Measurements from ENCODE around the gene KCNMA1. TPM values are rescaled to one million over a fixed set of nuclear protein-coding genes. Genes with fewer than 3 reads are reported as not detected.

KCNMA1 gene
- total and polyA plus RNA-seq, 10 of the 15 experiments (the other 5 are each of a cell fraction or from before 2014, with no cell fraction given): 8.5 to 77.0 (median 21.3) TPM

- TF ChIP-seq ZBTB11 (CRISPR knock-in tag; IDR thresholded peaks at IDR 0.05): no peak
- TF ChIP-seq NFYA (IDR thresholded peaks at IDR 0.05; ENCODE audit: borderline replicate concordance, low read depth, low read length): no peak
- TF ChIP-seq POLR2AphosphoS2 (IDR thresholded peaks at IDR 0.05; ENCODE audit: low read depth, low read length): no peak
- no peak for TF ChIP-seq HDAC6 (IDR thresholded peaks at IDR 0.05; ENCODE audit: unreplicated experiment)
- no peak for TF ChIP-seq EZH2 (IDR thresholded peaks at IDR 0.05; ENCODE audit: borderline replicate concordance, control insufficient read depth, low read depth, low read length)
- no peak for TF ChIP-seq STAT1 (conservative IDR thresholded peaks at IDR 0.05)
Observed at GRCh38 chr10:77293347-77293746, 344.3 kb downstream of the KCNMA1 start (continued).

- H3K36me3 ChIP-seq (ENCODE audit: control insufficient read depth in 2 of 2, insufficient read depth in 2 of 2, low read length in 1 of 2): no peaks in the 10 kb centered on the region
- H3K4me2 ChIP-seq (ENCODE audit: control insufficient read depth, insufficient read depth): no peak overlapping the region
- no peak overlapping the region for H2AFZ ChIP-seq (ENCODE audit: control insufficient read depth, low read depth, low read length)
- ChIA-PET RAD21 (ENCODE audit: unreplicated experiment) (no interaction called here), CTCF (no interaction called here), POLR2A (no interaction called here), SMC1A (ENCODE audit: uncharacterized antibody, unreplicated experiment) (interaction anchor here (1.1 to 2.4 kb wide), 7 partner anchors 8 to 126 kb away, joined by 3 to 5 read pairs (median 4); no protein-coding TSS in a partner anchor)
- intact Hi-C loops (cut with micrococcal nuclease; ENCODE audit: unreplicated experiment): no loop called here
- no peak overlapping the region for H3K9ac ChIP-seq (ENCODE audit: control insufficient read depth, insufficient read depth, low read length)
- no peaks in the 10 kb centered on the region for H3K9me3 ChIP-seq (replicated peaks; ENCODE audit: control insufficient read depth, insufficient read depth, low read length)
- ATAC-seq (peak; percentile 62), FAIRE-seq (no peak), DNase-seq (ENCODE audit: low read depth, low spot score) (no peak)
- H4K20me1 ChIP-seq (ENCODE audit: control insufficient read depth, insufficient read depth): no peaks in the 10 kb centered on the region
- 58% methylated on average over 10 of the region's 10 CpGs for WGBS (ENCODE audit: insufficient coverage, insufficient replicate concordance, low lambda C conversion rate, missing lambda C conversion rate)
- H3K79me2 ChIP-seq (ENCODE audit: control insufficient read depth, insufficient read depth, low read length): no peaks in the 10 kb centered on the region
- no peak overlapping the region for H3K27ac ChIP-seq (ENCODE audit: control insufficient read depth, insufficient read depth)
- BruUV-seq (replicated peaks): no TSS peak
- no peak overlapping the region for H3K4me3 ChIP-seq
- no peaks in the 10 kb centered on the region for H3K4me1 ChIP-seq (ENCODE audit: control insufficient read depth, insufficient read depth, low read length)
- no peaks in the 10 kb centered on the region for H3K27me3 ChIP-seq (replicated peaks in 1 of 2; ENCODE audit: control insufficient read depth in 2 of 2, insufficient read depth in 2 of 2, low read length in 1 of 2)
- in situ Hi-C loops (cut with MboI): no loop called here
- TF ChIP-seq CEBPZ (IDR thresholded peaks at IDR 0.05; ENCODE audit: low read depth, low read length): no peak
- TF ChIP-seq JUNB (IDR thresholded peaks at IDR 0.05): 0 out of 2 replicates have a peak, but pooled peaks have one; percentile 50
- no peak for TF ChIP-seq CHD2 (IDR thresholded peaks at IDR 0.05; ENCODE audit: borderline replicate concordance, low read depth, low read length)
Observed at GRCh38 chr10:77291596-77292505, 345.8 kb downstream of the KCNMA1 start.
